Body of pancreas (tissue), 4 donors: ENCODE measurements around the gene IGSF23.

Experiments
- CTCF ChIP-seq, 7 experiments: fragments of 450-650 bp in 4 of 7; fragments of 200-600 bp in 3 of 7; sonication (generic) in 3 of 7; IDR thresholded peaks; one replicate each; pipeline ENCODE4 v1.5.1; 2016 to 2019; ENCODE audit warnings: antibody characterized with exemption in 7 of 7
- POLR2A ChIP-seq, 3 donors: fragments of 450-650 bp; IDR thresholded peaks; one replicate each; pipeline ENCODE4 v1.6.1; 2016; ENCODE audit warnings: antibody characterized with exemption in 3 of 3, mild to moderate bottlenecking in 2 of 3

GRCh38 chr19:44642377-44642776 lies 29.0 kb downstream of the IGSF23 start:
- TF ChIP-seq CTCF (IDR thresholded peaks at IDR 0.05) (no peak), POLR2A (IDR thresholded peaks at IDR 0.05) (no peak)
